ENCODE data around the gene GNG12.

The GNG12 gene

GRCh38 chr1:67832737-67833601 is at the start of gene GNG12:
Gene GNG12, minus strand, starts transcription at chr1:67833467. Its CDS starts 125,781 bp downstream, at chr1:67707686.
- peak; percentile 17 for DNase-seq

DNA sequence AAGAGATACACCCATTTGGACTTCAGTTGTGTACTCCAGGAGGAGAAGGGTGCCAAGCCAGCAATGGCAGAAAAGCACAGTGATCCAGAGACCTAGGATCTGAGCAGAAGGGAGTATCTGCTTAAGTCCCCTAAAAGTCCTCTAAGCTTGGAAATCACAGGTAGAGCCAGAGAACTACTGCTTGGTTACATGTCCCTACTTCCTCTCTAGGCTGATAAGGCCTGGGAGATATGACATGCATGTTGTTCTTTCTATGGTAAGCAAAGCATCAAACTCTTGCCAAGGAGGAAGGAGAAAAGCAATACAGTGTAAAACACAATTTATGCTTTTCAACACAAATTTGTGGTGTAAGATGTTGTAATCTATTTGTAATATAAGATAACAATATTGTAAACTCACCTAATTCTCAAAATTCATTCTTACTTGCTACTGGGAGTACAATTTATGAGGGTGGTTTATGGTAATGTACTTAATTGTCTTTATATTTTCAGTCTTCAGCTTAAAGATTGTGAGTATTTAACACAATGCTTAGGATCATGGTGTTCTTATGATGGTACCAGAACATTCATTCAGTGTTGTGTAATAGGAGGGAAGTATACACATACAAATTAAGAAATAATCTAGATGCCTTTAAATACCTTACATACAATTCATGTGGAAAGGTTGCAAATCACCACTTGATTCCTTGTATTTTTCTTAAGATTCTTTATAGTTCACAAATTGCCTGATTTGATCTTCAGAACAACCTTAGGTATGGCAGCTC is 49.1 kb upstream of the GNG12 start:
- no peak for DNase-seq

DNA sequence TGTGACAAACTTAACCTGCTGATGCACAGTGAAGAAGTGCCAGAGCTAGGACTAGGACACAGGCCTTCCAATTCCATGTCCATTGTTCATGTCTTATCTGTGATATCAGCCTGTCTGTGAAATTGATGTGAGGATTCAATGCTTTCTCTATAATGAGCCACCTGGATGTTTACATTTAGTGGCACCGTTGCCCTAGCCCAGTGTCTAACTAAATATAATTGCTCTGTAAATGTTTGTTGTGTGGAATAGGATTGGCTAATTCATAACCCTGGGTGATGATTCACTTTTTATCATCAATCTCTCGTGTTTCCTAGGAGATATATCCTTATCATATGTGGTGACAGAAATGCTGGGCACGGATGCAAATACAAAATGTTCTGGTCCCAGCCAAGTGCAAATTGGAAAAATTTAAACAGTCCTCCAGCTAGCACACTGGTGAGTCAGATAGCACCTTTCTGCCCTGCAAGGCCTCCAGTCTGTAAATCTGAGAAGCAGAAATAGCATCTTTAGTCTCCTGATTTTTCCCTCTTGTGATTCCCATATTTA is 46.9 kb upstream of the GNG12 start:
- DNase-seq: no peak

DNA sequence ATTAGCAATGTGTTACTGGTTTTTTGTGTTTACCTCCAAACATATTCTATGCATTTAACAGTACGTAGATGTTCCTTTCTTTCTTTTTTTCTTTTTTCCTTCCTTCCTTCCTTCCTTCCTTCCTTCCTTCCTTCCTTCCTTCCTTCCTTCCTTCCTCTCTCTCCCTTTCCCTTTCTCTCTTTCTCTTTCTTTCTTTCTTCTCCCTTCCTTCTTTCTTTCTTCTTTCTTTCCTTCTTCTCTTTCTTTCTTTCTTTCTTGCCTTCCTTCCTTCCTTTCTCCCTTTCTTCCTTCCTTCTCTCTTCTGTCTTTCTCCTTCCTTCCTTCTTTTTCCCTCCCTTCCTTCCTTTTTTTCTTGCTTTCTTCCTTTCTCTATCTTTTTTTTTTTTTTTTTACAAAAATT is 46.2 kb upstream of the GNG12 start:
- DNase-seq: no peak

DNA sequence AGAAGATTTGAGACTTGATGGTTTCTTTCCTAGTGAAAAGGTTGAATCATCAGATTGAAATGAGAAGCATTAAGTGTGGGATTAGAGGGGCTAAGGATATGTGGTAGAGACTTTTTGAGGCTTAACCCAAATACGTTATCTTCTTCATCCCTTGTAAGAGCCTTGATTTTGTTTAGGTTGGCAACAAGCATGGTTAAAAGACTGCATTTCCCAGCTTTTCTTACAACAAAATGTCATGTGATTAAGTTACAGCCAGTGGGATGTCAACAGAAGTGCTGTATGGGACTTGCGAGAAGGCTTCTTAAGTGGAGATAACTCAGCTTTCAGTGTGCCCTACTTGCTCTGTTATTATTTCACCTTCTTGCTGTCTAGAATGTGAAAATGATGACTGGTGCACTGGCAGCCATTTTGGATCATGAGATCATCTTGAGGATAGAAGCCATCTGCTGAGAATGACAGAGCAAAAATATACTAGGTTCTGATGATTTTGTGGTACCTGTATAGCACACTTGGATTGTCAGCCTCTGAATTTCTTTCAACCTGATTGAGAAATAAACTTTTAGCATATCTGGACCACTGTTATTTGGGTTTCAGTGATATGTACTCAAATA is 41.3 kb upstream of the GNG12 start:
- DNase-seq: no peak

GRCh38 chr1:67869233-67869632 is 36.0 kb upstream of the GNG12 start:
- DNase-seq: no peak

GRCh38 chr1:67863637-67864036 is 30.4 kb upstream of the GNG12 start:
- DNase-seq: no peak

DNA sequence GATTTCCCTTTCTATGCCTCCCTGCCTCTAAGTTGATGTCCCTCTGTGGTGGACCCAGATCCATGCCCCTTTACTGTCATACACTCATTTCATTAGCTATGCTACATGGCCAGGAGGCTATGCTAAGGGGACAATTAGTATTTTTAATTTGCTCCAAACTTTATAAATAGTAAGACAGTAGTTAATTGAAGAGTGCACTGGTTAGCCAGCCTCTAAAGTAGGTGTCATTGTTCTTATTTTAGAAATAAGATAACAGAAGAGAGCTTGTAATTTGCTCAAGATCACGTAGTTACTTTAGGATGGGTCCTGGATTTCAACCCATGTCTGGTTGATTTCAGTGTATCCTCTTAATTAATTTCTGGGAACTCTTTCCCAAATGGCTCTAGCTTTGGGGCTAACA is 29.4 kb upstream of the GNG12 start:
- DNase-seq: no peak

- no peak for DNase-seq
These were observed 28.7 kb upstream of the GNG12 start for GRCh38 chr1:67861856-67862516.

DNA sequence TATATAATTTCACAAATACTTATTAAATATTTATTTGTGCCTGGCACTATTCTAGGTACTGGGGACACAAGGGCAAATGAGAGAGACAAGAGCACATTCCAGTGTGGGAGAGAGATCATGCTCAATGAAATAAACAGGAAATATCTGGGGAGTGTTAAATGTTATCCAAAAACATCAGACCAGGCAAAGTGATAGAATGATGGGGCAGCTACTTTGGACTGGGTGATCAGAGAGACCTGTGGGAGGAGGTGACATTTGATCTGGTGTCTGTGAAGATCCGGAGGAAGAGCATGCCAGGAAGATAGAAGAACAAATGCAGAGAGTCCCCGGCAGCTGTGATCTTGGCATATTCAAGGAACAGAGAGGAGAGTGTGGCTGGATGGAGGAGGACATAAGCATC is 27.5 kb upstream of the GNG12 start:
- no peak for DNase-seq

- no peak for DNase-seq
These were observed 23.7 kb upstream of the GNG12 start for GRCh38 chr1:67856921-67857320.

GRCh38 chr1:67855961-67856360 is 22.7 kb upstream of the GNG12 start:
- DNase-seq: no peak

DNA sequence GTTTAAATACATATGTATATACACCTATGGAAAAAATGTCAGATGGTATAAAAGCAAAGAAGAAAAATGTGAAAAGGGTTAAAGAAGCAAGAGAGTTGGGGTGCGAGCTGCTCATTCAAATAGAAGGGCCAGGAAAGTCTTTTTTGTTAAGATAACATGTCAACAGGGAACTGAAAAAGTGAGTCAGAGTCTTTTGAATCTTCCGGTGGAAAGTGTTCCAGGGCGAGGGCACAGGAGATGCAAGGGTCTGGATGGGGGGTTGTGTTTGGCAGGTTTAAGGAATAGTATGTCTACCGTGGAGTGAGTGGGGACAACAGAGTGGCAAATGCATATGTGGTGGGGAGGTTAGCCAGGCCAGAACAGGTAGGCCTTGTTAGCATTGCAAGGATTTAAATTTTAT is 22.2 kb upstream of the GNG12 start:
- DNase-seq: no peak

- no peak for DNase-seq
These were observed 20.4 kb upstream of the GNG12 start for GRCh38 chr1:67853704-67854103.

DNA sequence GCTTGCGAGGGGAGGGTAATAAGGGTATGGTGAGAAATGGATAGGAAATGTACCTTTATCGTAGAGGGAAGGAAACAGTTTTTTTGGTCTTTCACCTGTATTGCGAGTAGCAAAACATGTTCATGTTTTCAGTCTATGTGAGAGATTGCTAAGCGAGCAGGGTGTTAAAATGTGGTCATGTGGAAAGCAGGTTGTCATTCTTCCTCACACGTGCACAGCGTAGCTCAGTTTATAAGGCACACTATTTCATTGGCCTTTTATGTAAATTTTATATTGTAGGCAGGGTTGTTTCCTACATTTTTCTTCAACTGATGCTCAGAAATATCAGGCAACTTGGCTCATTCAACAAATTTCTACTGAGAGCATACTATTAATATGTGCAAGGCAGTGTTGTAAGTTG is 18.5 kb upstream of the GNG12 start:
- DNase-seq: no peak

GRCh38 chr1:67850611-67851075 is 17.4 kb upstream of the GNG12 start:
- no peak for DNase-seq

DNA sequence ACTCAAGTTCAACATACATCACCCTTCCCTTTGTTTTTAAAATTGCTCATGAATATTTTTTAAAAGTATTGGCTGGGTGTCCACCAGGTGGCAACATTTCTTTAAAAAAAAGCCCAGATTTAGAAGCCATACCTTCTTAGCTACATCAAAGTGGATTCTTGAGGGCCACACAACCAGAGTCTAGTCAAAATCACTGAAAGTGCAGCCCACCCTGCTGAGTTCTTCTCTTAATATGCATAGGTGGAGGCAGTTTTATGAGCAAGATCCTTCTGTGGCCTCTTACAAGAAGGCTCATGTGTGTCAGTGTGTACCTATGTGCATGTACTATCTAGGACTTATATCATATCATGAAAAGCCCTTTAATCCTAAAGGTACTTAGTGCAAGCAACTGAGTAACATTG is 16.9 kb upstream of the GNG12 start:
- DNase-seq: no peak

- DNase-seq: no peak
These were observed 14.2 kb upstream of the GNG12 start for GRCh38 chr1:67847466-67847865.

- no peak for DNase-seq
These were observed 13.3 kb upstream of the GNG12 start for GRCh38 chr1:67846538-67846937.

DNA sequence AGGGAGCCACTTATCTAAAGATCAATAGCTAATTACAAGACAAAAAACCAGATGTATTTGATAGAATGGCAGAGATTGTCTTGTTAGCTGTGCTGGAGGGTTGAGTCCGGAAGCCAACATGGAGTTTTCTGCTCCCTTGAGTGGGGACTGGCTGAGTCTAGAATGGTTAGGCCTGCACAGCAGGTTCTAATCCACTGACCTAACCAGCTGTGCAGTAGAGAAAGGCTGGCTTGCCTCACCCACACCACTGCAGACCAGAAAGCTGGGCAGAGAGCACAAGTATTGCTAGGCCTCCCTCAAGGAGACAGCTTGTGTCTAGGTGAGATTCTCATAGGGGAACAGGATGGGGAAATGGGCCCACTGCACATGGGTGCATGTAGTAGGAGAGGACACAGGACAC is 11.7 kb upstream of the GNG12 start:
- no peak for DNase-seq

DNA sequence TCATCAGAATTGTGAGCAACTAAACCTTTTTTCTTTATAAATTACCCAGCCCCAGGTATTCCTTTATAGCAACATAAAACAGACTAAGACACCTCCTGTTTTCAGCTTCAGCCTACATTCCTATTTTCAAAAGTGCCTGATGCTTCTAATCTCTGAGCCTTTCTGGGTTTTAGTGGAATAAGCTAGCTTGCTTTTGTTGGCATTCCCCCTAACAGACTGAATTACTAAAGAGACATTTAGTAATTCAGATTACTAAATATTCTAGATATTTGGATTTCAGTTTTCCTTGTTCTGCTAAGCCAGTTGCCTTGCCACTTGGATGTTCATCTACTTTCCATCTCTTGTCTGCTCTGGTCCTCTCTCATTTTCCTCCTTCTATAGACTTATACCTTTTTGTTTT is 10.5 kb upstream of the GNG12 start:
- no peak for DNase-seq

- DNase-seq: no peak
These were observed 10.1 kb upstream of the GNG12 start for GRCh38 chr1:67843331-67843730.

- no peak for DNase-seq
These were observed 7.2 kb upstream of the GNG12 start for GRCh38 chr1:67840449-67840848.

Measured in activated T-cell treated with anti-CD3 and anti-CD28 coated beads, Interleukin-2, amount 50 U/mL, for 1 hour (primary cell).